EH (cell line): Measurements from ENCODE around the gene KIAA1191.

ENCODE experiments used
- DNase-seq: peaks from one replicate; pipeline ENCODE4 v3.0.0-alpha.2; 2015; ENCODE audit warnings: low read depth

Gene KIAA1191

DNA sequence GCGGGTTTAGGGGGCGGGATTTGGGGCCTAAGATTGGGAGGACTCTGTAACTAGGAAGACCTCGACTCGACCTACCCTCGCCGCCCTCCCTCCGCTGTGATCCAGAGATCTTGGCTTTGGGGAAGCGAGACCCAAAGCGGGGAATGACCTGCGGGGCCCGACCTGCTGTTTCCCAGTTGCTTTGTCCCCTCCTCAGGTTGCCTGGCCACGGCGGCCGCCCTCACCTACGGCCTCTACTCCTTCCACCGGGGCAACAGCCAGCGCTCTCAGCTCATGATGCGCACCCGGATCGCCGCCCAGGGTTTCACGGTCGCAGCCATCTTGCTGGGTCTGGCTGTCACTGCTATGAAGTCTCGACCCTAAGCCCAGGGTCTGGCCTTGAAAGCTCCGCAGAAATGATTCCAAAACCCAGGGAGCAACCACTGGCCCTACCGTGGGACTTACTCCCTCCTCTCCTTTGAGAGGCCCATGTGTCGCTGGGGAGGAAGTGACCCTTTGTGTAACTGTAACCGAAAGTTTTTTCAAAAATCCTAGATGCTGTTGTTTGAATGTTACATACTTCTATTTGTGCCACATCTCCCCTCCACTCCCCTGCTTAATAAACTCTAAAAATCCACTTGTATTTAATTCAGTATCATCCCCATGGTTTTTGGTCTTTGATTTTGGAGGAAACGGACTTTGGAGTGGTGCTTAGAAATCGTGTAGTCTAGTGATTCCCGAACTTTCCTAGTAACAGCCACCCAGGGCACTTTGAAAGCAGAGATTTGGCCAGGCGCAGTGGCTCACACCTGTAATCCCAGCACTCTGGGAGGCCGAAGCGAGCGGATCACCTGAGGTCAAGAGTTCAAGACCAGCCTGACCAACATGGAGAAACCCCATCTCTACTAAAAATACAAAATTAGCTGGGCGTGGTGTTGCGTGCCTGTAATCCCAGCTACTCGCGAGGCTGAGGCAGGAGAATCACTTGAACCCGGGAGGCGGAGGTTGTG lies 27.9 kb upstream of the KIAA1191 start:
- DNase-seq = no peak

DNA sequence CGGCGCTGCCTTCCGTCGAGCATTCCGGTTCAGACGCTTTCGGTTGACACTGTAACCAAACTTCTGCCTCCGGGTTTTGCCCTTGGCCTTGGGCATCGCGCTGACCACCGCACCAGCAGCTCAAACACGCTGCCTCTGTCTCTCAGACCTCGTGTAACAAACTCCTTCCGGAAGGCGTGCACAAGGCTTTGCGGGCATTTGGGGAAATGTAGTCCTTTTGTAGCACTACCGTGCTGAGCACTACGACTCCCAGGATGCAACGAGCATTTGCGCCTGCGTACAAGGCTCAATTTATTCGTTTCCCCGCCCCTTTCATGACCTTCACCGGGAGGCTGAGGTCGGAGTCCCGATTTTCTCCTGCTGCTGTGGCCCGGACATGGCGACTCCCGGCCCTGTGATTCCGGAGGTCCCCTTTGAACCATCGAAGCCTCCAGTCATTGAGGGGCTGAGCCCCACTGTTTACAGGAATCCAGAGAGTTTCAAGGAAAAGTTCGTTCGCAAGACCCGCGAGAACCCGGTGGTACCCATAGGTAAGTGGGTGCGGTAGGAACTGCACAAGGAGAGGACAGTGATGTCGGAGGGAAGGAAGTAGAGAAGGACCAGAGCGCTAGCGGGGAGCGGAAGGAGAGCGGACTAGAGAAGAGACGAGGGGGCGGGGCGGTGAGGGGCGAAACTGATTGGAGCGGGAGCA lies 27.0 kb upstream of the KIAA1191 start, which contains the start of the genes HIGD2A and NOP16:
Gene HIGD2A (plus strand): TSS at position 308 of the 691 bp plus-strand sequence. CDS start 69 bp downstream, at position 377.
Gene NOP16 (minus strand): TSS at position 155 of the 691 bp plus-strand sequence. CDS start 59 bp downstream, at position 96.
- peak; percentile 99 for DNase-seq

GRCh38 chr5:176388003-176388443 lies 26.5 kb upstream of the KIAA1191 start:
- peak; percentile 32 for DNase-seq

DNA sequence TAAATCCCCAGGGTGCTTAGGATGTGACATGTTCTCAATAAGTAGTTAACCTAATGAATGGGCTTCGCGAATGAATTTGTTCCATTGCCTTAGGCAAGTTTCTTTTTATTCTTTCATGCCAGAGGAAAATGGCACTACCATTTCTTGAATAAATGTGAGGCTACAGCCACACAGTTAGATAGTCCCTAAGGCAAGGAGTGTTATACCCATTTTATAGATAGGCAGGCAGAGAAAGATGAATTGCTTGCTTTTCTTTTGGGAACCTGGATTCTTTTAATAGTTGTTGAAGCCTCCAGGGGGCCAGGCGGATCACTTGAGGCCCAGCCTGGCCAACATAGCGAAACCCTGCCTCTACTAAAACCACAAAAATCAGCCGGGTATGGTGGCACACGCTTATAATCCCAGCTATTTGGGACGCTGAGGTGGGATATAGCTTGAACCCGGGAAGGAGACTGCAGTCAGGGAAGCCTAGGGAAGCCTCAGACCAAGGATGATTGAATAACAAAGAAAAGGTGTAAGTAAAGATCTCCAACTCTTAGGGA lies 25.9 kb upstream of the KIAA1191 start:
- peak; percentile 16 for DNase-seq

DNA sequence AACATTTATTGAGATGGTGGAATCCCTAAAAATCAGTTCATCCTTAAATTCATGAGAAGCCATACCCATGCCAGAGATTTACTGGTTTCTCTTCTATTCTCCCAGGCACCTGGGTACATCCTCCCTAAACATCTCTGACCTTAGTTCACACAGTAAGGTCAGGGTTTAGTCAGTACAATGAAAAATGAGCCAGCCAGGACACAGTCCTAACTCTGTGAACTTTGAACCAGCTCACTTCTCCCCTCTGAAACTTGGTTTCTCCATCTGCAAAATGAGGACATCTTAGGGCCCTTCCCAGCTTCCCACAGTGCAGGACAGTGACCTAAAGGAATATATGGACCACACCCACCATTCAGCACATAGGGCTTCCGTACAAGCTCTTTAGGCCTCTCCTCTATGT lies 24.9 kb upstream of the KIAA1191 start:
- no peak for DNase-seq

GRCh38 chr5:176384991-176385390 lies 23.4 kb upstream of the KIAA1191 start:
- DNase-seq = no peak

DNA sequence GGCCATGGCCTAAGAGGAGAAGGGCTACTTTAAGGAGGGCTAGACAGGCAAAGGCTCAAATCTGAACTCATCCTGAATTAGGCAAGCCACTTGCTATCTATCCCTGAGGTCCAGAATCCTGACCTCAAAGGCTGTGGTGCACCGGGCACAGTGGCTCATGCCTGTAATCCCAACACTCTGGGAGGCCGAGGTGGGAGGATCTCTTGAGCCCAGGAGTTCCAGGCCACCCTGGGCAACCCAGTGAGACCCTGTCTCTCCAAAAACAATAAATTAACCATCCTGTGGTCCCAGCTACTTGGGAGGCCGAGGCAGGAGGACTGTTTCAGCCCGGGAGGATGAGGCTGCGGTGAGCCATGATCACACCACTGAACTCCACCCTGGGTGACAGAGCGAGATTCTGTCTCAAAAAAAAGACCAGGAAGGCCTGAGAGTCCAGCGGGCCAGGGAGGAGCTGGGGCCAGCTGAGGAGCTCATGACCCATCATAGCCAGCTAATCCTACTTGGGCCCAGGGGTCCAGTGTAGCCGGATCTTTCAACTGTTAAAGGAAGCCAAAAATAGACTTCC lies 22.9 kb upstream of the KIAA1191 start:
- no peak for DNase-seq

DNA sequence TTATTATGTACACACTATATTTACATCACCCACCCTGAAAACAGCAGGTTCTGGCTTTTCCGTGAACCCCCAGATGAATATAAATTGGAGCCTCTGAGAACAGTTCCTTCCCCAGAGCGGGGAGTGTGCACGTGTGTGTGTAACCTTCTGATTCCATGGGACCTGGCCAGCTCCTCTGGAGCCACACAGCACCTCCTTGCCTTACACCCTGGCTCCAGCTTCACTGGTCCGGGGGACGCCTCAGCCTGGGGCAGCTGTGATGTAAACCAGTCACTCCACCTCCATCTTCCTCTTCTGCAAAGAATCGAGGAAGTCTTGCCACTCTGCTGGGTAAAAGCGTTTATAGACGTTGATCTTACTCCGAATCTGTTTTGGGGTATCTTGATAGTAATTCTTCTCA lies 22.4 kb upstream of the KIAA1191 start:
- no peak for DNase-seq

DNA sequence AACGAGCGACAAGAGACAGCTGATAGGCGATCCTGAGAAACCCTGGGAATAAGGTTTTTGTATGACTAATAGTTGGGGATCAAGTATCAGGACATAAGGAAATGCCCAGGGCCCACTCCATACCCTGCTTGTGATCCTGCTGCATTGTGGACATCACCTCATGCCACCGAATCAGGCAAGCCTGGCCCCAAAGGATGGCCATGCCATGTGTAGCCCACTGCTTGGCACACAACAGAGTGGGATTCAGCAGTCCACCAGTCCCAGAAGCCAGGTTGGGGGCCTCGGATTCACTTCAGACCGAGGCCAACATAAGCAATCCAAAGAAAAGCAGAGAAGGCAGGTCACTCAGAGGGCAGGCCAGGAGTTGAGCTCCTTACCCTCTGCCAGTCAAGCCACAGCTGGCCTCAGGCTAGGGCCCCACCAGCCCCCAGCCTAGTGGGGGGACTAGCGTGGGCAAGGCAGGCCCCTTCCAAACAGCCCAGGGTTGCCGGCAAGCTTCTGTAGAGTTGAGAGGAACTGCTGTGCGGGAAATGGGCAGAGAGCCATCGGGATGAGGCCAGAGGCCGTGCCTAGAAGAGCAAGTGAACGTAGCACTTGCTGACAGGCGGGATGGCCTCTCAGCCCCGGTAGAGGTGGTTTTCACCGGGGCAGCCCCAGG lies 21.8 kb upstream of the KIAA1191 start:
- no peak for DNase-seq

DNA sequence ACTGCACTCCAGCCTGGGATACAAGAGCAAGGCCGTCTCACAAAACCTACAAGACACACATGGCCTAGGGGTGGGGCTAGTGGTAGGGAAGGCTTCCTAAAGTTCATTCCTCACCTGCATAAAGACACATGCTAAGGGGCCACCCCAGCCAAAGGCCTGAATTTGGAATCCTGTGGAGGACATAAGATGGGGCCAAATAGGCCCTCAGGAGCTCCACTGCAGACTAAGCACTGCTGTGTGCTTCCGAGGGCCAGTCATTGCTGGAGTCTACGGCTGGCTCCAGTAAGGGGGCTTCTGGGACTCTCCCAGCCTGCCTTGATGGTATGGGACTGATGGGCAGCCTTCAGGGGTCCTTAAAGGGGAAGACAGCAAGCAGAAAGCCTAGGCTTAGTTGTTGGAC lies 21.2 kb upstream of the KIAA1191 start:
- DNase-seq = no peak

GRCh38 chr5:176381979-176382378 lies 20.4 kb upstream of the KIAA1191 start:
- DNase-seq = no peak

DNA sequence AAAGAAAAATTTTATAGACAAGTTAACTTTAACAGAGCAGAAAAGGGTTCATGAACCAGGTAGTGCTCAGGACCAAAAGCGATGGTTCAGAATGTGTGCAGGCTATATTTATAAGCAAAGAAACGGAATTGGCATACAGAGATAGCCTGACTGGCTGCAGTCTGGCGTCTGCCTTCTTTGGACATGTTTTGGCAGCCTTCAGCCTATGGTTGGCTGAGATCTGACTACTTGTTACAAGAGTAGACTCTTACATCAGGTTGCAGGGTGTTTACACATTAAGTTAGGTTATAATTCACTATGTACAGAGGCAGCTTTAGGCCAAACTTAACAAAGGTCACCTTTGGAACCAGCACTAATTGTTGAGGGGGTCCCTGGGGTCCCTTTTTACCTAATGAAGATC lies 19.9 kb upstream of the KIAA1191 start:
- no peak for DNase-seq

DNA sequence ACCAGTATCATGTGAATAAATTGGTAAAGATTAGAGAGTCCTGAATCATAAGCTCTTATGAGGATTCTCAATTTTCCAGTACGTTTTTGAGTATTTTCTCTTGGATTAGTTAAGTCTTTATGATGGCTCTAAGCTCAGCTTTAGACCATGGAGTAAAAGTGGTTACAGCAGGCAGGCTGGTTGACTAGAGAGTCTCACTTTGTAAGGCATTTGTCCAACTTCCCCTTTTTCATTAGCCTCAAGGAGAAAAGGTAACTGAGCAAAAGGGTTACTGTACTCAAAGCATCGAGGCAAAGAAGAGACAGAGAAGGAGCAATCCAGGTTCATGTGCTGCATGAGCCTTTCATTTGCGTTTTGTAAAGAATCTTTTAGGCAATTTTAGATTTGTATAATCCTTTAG lies 18.3 kb upstream of the KIAA1191 start:
- no peak for DNase-seq

GRCh38 chr5:176373100-176373818 lies 11.7 kb upstream of the KIAA1191 start:
- DNase-seq = peak; percentile 34

DNA sequence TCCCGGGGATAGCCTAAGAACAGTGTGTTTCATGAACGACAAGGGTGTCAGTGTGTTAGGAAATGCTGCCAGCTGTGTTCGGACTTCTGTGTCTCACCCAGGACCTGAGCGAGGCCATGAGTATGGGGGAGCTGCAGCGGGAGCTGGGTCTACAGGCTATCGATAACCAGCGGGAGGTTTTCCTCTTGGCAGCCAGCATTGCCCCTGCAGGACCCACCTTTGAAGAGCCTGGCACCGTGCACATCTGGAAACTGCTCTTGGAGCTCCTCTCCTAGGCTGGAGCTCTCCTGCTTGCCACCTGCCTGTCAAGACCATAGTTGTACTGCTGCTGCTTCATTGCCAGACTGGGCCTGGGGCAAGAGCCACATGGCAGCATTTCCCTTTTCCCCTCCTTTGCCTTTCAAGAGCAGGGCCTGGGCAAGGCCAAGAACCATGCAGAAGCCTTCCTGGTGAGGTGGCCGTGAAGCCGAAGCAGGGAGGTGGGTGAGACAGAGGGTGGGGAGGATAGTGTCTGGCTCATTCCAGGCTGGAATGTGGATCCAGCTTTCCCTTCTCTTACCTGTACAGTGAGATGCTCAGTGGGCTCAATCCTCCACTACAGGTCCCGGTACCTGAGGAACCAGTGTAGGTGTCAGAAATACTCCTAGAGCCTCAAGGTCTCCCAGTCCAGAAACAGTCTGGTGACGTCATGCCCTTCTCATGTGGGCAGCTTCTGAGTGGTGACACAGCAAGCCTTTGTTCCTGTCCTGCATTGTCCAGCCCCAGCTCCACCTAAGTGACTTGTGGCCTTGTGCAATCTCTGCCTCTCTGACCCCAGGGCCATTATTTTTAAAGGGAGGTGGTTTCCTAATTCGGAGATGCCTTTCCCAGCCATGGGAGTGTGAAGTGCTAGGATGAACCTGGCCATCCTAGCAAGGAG lies 10.3 kb upstream of the KIAA1191 start:
- DNase-seq = no peak

- DNase-seq = no peak
Measured at GRCh38 chr5:176369934-176370711, 8.6 kb upstream of the KIAA1191 start.

- DNase-seq = no peak
Measured at GRCh38 chr5:176368726-176369125, 7.2 kb upstream of the KIAA1191 start.

- DNase-seq = no peak
Measured at GRCh38 chr5:176366232-176366894, 4.8 kb upstream of the KIAA1191 start.
